OCI-LY1 (cell line): ENCODE data around the gene WNT9A.

Experiments
- EZH2 ChIP-seq: fragments of 200-600 bp; sonication (generic), shearing (Covaris generic); IDR thresholded peaks from 2 replicates; pipeline ENCODE4 v1.8.0; 2017; ENCODE audit warnings: borderline replicate concordance, mixed run types, mild to moderate bottlenecking, antibody characterized with exemption, low read length, moderate library complexity, mixed read lengths
- TF ChIP-seq, protein P1 (sequence below): fragments of 200-600 bp; sonication (generic), shearing (Covaris generic); IDR thresholded peaks from 2 replicates; pipeline ENCODE4 v1.5.1; 2017; ENCODE audit warnings: mild to moderate bottlenecking, antibody characterized with exemption, low read length, moderate library complexity, mixed read lengths

DNA sequence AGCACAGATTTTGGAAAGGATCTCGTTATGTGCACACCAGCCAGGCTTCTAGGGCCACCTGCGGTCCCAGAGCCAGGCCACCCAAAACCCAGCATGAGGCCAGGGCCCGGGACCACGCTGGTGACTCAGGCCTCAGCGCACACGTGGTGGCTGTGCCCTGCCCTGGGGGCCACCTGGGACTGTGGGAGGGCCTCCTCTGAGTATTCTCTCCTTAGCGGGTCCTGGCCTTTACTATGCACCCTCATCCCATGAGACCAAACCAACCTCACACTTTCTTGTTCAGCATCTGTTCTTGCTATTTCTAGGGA is 9.9 kb downstream of the WNT9A start:
- TF ChIP-seq EZH2: no peak
- TF ChIP-seq, protein P1, sequence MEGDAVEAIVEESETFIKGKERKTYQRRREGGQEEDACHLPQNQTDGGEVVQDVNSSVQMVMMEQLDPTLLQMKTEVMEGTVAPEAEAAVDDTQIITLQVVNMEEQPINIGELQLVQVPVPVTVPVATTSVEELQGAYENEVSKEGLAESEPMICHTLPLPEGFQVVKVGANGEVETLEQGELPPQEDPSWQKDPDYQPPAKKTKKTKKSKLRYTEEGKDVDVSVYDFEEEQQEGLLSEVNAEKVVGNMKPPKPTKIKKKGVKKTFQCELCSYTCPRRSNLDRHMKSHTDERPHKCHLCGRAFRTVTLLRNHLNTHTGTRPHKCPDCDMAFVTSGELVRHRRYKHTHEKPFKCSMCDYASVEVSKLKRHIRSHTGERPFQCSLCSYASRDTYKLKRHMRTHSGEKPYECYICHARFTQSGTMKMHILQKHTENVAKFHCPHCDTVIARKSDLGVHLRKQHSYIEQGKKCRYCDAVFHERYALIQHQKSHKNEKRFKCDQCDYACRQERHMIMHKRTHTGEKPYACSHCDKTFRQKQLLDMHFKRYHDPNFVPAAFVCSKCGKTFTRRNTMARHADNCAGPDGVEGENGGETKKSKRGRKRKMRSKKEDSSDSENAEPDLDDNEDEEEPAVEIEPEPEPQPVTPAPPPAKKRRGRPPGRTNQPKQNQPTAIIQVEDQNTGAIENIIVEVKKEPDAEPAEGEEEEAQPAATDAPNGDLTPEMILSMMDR: no peak
